GM12878 (cell line): ENCODE data around the gene GTPBP1. TPM values are rescaled to one million over a fixed set of nuclear protein-coding genes. Genes with fewer than 3 reads are reported as not detected.

Source experiments
- ATAC-seq: fragments of 200-7000 bp; cut with Tn5 transposase; 3 replicates; pipeline ENCODE4 v1.9.1; 2020; ENCODE audit warnings: mild to moderate bottlenecking, moderate library complexity
- BruUV-seq: library from RNA; stranded (reverse); fragments of 400-500 nt; replicated peaks from 2 replicates; lab custom pipeline; 2021; lab: Mats Ljungman, UMichigan
- CTCF ChIA-PET: fragments of 300-600 bp; sonication (Branson Sonifier 250); formaldehyde crosslinking; extraction: SDS; loops from one replicate; lab custom pipeline; 2021; ENCODE audit warnings: inconsistent platforms; lab: Yijun Ruan, JAX
- POLR2A ChIA-PET: fragments of 350-600 bp; formaldehyde crosslinking; extraction: SDS; loops from one replicate; lab custom pipeline; 2021; ENCODE audit warnings: inconsistent platforms; lab: Charles Lee
- RAD21 ChIA-PET: fragments of 300-600 bp; sonication (Branson Sonifier 250); formaldehyde crosslinking; loops from one replicate; lab custom pipeline; 2023; ENCODE audit warnings: antibody characterized with exemption; ENCODE audit not compliant: unreplicated experiment; lab: Charles Lee
- SMC1A ChIA-PET: fragments of 300-600 bp; sonication (Branson Sonifier 250); formaldehyde crosslinking; loops from one replicate; lab custom pipeline; 2023; ENCODE audit not compliant: unreplicated experiment, uncharacterized antibody; lab: Charles Lee
- DNase-seq: peaks from one replicate; pipeline ENCODE4 v3.0.0-alpha.2; 2011; ENCODE audit warnings: low read depth, low spot score
- FAIRE-seq: peaks from 3 replicates; lab custom pipeline; 2011; peaks lifted over from hg19 to GRCh38; lab: Jason Lieb, UNC
- H2AFZ ChIP-seq: 2 replicates; pipeline ENCODE4 v1.6.0; 2011; ENCODE audit warnings: low read depth, low read length, control low read depth; ENCODE audit not compliant: control insufficient read depth
- H3K27ac ChIP-seq: 2 replicates; pipeline ENCODE4 v1.5.1; 2011; ENCODE audit warnings: control low read depth; ENCODE audit not compliant: control insufficient read depth, insufficient read depth
- H3K27me3 ChIP-seq, 2 experiments: replicated peaks in 1 of 2; 2 replicates each; pipeline versions ENCODE4 v1.6.0 to v1.6.1; 2011; ENCODE audit warnings: low read length in 1 of 2; ENCODE audit not compliant: control insufficient read depth in 2 of 2, insufficient read depth in 2 of 2
- H3K36me3 ChIP-seq, 2 experiments: 2 replicates each; pipeline ENCODE4 v1.5.1; 2011; ENCODE audit warnings: low read length in 1 of 2; ENCODE audit not compliant: control insufficient read depth in 2 of 2, insufficient read depth in 2 of 2
- H3K4me1 ChIP-seq: 2 replicates; pipeline ENCODE4 v1.6.1; 2011; ENCODE audit warnings: mild to moderate bottlenecking, low read length, moderate library complexity, mixed read lengths; ENCODE audit not compliant: control insufficient read depth, insufficient read depth
- H3K4me2 ChIP-seq: 2 replicates; pipeline ENCODE4 v1.6.0; 2011; ENCODE audit warnings: control low read depth; ENCODE audit not compliant: control insufficient read depth, insufficient read depth
- H3K4me3 ChIP-seq: fragments of 200-600 bp; sonication (generic); 2 replicates; pipeline ENCODE4 v1.5.1; 2016
- H3K79me2 ChIP-seq: 2 replicates; pipeline ENCODE4 v1.6.0; 2011; ENCODE audit warnings: low read length; ENCODE audit not compliant: control insufficient read depth, insufficient read depth
- H3K9ac ChIP-seq: 2 replicates; pipeline ENCODE4 v1.8.0; 2011; ENCODE audit warnings: low read length, control low read depth, mixed read lengths; ENCODE audit not compliant: control insufficient read depth, insufficient read depth
- H3K9me3 ChIP-seq: replicated peaks from 3 replicates; pipeline ENCODE4 v1.5.1; 2011; ENCODE audit warnings: mild to moderate bottlenecking, low read length; ENCODE audit not compliant: control insufficient read depth, insufficient read depth
- H4K20me1 ChIP-seq: 2 replicates; pipeline ENCODE4 v1.6.0; 2011; ENCODE audit not compliant: control insufficient read depth, insufficient read depth
- BMI1 ChIP-seq: fragments of 450-650 bp; IDR thresholded peaks from 2 replicates; pipeline ENCODE4 v1.6.1; 2016; ENCODE audit warnings: mild to moderate bottlenecking, moderate library complexity, borderline replicate concordance
- GATAD2B ChIP-seq: fragments of 450-650 bp; conservative IDR thresholded peaks from 2 replicates; pipeline ENCODE4 v1.6.1; 2017; ENCODE audit warnings: low read depth, mild to moderate bottlenecking, moderate library complexity
- RB1 ChIP-seq: fragments of 450-650 bp; formaldehyde crosslinking; IDR thresholded peaks from 2 replicates; pipeline ENCODE4 v1.6.1; 2017; ENCODE audit warnings: mild to moderate bottlenecking, borderline replicate concordance
- RELA ChIP-seq: fragments of 450-650 bp; IDR thresholded peaks from 2 replicates; pipeline ENCODE4 v1.8.0; 2014; ENCODE audit warnings: borderline replicate concordance; ENCODE audit not compliant: partially characterized antibody
- SUZ12 ChIP-seq: fragments of 200-600 bp; sonication (generic); IDR thresholded peaks from one replicate; pipeline ENCODE4 v1.6.1; 2018; ENCODE audit warnings: antibody characterized with exemption, mild to moderate bottlenecking; ENCODE audit not compliant: unreplicated experiment
- ZZZ3 ChIP-seq: IDR thresholded peaks from 2 replicates; pipeline ENCODE4 v1.6.1; 2011; ENCODE audit warnings: low read depth; ENCODE audit not compliant: control insufficient read depth, insufficient read length
- WGBS: methylation state at CpG from one replicate; pipeline ENCODE4 v1.1.6; 2016; ENCODE audit warnings: low lambda C conversion rate; ENCODE audit not compliant: insufficient replicate concordance, insufficient coverage; ENCODE audit errors: missing lambda C conversion rate; 5-methylcytosine and 5-hydroxymethylcytosine counted together
- in situ Hi-C: fragments of 300-500 bp; cut with MboI; formaldehyde crosslinking; loops from 9 replicates; pipeline ENCODE4 v1.14.3; 2018; ENCODE audit warnings: mixed read lengths
- intact Hi-C: fragments of 100-400 bp; cut with micrococcal nuclease; formaldehyde crosslinking; loops from one replicate; pipeline ENCODE4 v1.14.2; 2022; ENCODE audit not compliant: unreplicated experiment
- polyA plus RNA-seq, 11 experiments: library from polyadenylated mRNA; depleted of rRNA in 4 of 11; unstranded in 6 of 11; stranded (reverse) in 5 of 11; fragments of >200 nt; fragmentation: Nextera tagmentation in 4 of 11; fragmentation: Illumina TruSeq in 1 of 11; extraction: Ambion mirVana in 4 of 11; extraction: Trizol in 1 of 11; gene quantifications; 1 replicate in 1 of 11; 2 replicates in 10 of 11; pipeline versions ENCODE4 v1.2.1 to v1.2.3, GENCODE V29; 2011 to 2016; ENCODE audit warnings: inconsistent platforms in 2 of 11, missing spikeins in 2 of 11, low read depth in 1 of 11
- total RNA-seq, 4 experiments: library from RNA; depleted of rRNA in 3 of 4; stranded (reverse); fragments of >200 nt in 3 of 4; fragmentation: Illumina TruSeq in 1 of 4; extraction: Trizol in 1 of 4; gene quantifications; 2 replicates each; pipeline versions ENCODE4 v1.2.1 to v1.2.3, GENCODE V29; 2013 to 2021
- TF ChIP-seq, protein P1 (sequence below): fragments of 450-650 bp; IDR thresholded peaks from 2 replicates; pipeline ENCODE4 v1.6.1; 2016; ENCODE audit warnings: mild to moderate bottlenecking
- TF ChIP-seq, protein P2 (sequence below): IDR thresholded peaks from 2 replicates; pipeline ENCODE4 v1.6.1; 2011; ENCODE audit warnings: low read depth, low read length, improper control_type of control experiment, borderline replicate concordance
- TF ChIP-seq, protein P3 (sequence below): IDR thresholded peaks from 2 replicates; pipeline ENCODE4 v1.6.1; 2012; ENCODE audit warnings: low read length, inconsistent platforms
- TF ChIP-seq, protein P4 (sequence below): fragments of 150-350 bp; IDR thresholded peaks from 2 replicates; pipeline ENCODE4 v1.6.1; 2016; ENCODE audit warnings: low read depth, low read length
- TF ChIP-seq, protein P5 (sequence below): fragments of 450-650 bp; IDR thresholded peaks from 2 replicates; pipeline ENCODE4 v1.6.1; 2017; ENCODE audit warnings: mild to moderate bottlenecking, low read depth, inconsistent platforms; ENCODE audit not compliant: poor library complexity, severe bottlenecking

GTPBP1 gene
- total and polyA plus RNA-seq, 10 of the 15 experiments (the other 5 are each of a cell fraction or from before 2014, with no cell fraction given) = 0.89 to 63.1 (median 34.2) TPM

DNA sequence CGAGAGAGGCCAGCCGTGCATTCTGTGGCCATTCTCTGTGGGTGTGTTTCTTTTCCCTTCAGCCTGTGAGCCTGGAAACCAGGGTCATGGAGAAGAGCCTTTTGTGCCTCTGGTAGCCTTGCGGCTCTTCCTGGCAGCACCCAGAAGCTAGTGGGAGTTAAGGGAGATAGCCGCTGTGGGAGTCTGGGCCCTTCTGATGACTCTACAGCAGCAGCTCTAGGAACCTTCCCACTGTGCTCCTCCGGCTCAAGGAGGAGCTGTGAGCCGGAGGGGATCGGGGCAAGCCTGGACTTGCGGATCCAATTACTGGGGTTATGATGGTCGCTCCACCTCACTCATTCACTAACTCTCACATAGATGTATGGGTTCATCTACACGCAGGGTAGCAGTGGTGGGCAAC, 10.5 kb downstream of the GTPBP1 start:
- Histone ChIP-seq H4K20me1 (peaks cover 12% of the 10 kb centered on the region), H3K9ac (no peak overlapping the region), H2AFZ (no peak overlapping the region), H3K4me3 (no peak overlapping the region), H3K4me1 (no peaks in the 10 kb centered on the region; the same call in 1 of the 2 replicates), H3K9me3 (no peaks in the 10 kb centered on the region), H3K79me2 (peaks cover 35% of the 10 kb centered on the region), H3K27me3 (no peaks in the 10 kb centered on the region), H3K27ac (no peak overlapping the region), H3K4me2 (no peak overlapping the region), H3K36me3 (peaks cover 26 to 37% of the 10 kb centered on the region in 2 experiments)
- intact Hi-C loops (no loop called here), in situ Hi-C loops (no loop called here)
- CTCF ChIA-PET = interaction anchor here (2.6 kb wide), 1 partner anchor 9 kb away, joined by 7 read pairs; no protein-coding TSS in a partner anchor
- no peak for ATAC-seq
- no peak for FAIRE-seq
- TF ChIP-seq SUZ12 = no peak
- no peak for TF ChIP-seq RELA
- TF ChIP-seq, protein P1, sequence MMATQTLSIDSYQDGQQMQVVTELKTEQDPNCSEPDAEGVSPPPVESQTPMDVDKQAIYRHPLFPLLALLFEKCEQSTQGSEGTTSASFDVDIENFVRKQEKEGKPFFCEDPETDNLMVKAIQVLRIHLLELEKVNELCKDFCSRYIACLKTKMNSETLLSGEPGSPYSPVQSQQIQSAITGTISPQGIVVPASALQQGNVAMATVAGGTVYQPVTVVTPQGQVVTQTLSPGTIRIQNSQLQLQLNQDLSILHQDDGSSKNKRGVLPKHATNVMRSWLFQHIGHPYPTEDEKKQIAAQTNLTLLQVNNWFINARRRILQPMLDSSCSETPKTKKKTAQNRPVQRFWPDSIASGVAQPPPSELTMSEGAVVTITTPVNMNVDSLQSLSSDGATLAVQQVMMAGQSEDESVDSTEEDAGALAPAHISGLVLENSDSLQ = no peak
- no peak for TF ChIP-seq ZZZ3
- TF ChIP-seq, protein P2, sequence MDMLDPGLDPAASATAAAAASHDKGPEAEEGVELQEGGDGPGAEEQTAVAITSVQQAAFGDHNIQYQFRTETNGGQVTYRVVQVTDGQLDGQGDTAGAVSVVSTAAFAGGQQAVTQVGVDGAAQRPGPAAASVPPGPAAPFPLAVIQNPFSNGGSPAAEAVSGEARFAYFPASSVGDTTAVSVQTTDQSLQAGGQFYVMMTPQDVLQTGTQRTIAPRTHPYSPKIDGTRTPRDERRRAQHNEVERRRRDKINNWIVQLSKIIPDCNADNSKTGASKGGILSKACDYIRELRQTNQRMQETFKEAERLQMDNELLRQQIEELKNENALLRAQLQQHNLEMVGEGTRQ = no peak
- no peak for TF ChIP-seq GATAD2B
- TF ChIP-seq RB1 = no peak
- TF ChIP-seq, protein P3, sequence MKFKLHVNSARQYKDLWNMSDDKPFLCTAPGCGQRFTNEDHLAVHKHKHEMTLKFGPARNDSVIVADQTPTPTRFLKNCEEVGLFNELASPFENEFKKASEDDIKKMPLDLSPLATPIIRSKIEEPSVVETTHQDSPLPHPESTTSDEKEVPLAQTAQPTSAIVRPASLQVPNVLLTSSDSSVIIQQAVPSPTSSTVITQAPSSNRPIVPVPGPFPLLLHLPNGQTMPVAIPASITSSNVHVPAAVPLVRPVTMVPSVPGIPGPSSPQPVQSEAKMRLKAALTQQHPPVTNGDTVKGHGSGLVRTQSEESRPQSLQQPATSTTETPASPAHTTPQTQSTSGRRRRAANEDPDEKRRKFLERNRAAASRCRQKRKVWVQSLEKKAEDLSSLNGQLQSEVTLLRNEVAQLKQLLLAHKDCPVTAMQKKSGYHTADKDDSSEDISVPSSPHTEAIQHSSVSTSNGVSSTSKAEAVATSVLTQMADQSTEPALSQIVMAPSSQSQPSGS = no peak
- TF ChIP-seq, protein P4, sequence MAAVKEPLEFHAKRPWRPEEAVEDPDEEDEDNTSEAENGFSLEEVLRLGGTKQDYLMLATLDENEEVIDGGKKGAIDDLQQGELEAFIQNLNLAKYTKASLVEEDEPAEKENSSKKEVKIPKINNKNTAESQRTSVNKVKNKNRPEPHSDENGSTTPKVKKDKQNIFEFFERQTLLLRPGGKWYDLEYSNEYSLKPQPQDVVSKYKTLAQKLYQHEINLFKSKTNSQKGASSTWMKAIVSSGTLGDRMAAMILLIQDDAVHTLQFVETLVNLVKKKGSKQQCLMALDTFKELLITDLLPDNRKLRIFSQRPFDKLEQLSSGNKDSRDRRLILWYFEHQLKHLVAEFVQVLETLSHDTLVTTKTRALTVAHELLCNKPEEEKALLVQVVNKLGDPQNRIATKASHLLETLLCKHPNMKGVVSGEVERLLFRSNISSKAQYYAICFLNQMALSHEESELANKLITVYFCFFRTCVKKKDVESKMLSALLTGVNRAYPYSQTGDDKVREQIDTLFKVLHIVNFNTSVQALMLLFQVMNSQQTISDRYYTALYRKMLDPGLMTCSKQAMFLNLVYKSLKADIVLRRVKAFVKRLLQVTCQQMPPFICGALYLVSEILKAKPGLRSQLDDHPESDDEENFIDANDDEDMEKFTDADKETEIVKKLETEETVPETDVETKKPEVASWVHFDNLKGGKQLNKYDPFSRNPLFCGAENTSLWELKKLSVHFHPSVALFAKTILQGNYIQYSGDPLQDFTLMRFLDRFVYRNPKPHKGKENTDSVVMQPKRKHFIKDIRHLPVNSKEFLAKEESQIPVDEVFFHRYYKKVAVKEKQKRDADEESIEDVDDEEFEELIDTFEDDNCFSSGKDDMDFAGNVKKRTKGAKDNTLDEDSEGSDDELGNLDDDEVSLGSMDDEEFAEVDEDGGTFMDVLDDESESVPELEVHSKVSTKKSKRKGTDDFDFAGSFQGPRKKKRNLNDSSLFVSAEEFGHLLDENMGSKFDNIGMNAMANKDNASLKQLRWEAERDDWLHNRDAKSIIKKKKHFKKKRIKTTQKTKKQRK = no peak
- TF ChIP-seq BMI1 = no peak
- TF ChIP-seq, protein P5, sequence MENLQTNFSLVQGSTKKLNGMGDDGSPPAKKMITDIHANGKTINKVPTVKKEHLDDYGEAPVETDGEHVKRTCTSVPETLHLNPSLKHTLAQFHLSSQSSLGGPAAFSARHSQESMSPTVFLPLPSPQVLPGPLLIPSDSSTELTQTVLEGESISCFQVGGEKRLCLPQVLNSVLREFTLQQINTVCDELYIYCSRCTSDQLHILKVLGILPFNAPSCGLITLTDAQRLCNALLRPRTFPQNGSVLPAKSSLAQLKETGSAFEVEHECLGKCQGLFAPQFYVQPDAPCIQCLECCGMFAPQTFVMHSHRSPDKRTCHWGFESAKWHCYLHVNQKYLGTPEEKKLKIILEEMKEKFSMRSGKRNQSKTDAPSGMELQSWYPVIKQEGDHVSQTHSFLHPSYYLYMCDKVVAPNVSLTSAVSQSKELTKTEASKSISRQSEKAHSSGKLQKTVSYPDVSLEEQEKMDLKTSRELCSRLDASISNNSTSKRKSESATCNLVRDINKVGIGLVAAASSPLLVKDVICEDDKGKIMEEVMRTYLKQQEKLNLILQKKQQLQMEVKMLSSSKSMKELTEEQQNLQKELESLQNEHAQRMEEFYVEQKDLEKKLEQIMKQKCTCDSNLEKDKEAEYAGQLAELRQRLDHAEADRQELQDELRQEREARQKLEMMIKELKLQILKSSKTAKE = no peak
- POLR2A ChIA-PET = interaction anchor here (0.5 kb wide), 1 partner anchor 12 kb away, joined by 3 read pairs; no protein-coding TSS in a partner anchor
- DNase-seq = no peak
- RAD21 ChIA-PET = no interaction called here
- WGBS = 99% methylated on average over 10 of the region's 10 CpGs
- no TSS peak for BruUV-seq
- SMC1A ChIA-PET = no interaction called here
